ENCODE measurements around the gene MON2. TPM values are rescaled to one million over a fixed set of nuclear protein-coding genes. Genes with fewer than 3 reads are reported as not detected.

MON2 gene
- total and polyA plus RNA-seq, 2 of the 13 experiments (the other 11 are each of a cell fraction or from before 2014, with no cell fraction given), result 10.5 to 24.8 TPM

DNA sequence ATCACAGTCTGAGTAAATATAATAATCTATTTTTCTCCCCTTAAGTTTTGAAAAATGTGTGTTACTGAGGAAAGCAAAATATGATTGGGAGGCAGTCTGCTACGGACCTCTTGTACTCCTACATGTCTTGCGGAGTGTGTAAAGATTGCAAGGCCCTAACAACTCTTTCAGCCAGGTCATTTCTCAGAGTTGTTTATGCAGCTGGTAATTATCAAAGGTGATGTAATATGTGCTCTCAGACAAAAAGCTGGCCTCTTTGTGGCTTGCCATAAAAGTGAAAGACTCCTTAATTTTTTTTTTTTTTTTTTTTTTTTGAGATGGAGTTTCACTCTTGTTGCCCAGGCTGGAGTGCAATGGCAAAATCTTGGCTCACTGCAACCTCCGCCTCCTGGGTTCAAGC is 40.5 kb upstream of the MON2 start:
- Histone ChIP-seq H3K79me2 (ENCODE audit: insufficient read depth, low read length) (no peaks in the 10 kb centered on the region), H4K20me1 (ENCODE audit: insufficient read depth, low read length) (no peaks in the 10 kb centered on the region), H3K36me3 (replicated peaks in 1 of 2; ENCODE audit: control insufficient read depth in 1 of 2, insufficient read depth in 2 of 2, low read length in 2 of 2) (no peaks in the 10 kb centered on the region), H3K4me3 (replicated peaks in 1 of 3; ENCODE audit: insufficient read depth in 1 of 3, low read depth in 2 of 3, low read length in 3 of 3) (no peak overlapping the region), H3K27me3 (ENCODE audit: control insufficient read depth in 1 of 2, insufficient read depth in 2 of 2, low read length in 2 of 2) (no peaks in the 10 kb centered on the region), H3K9me3 (ENCODE audit: low read length) (peaks cover 9% of the 10 kb centered on the region; the same call in 1 of the 2 replicates), H2AFZ (ENCODE audit: low read length) (no peak overlapping the region), H3K4me1 (ENCODE audit: insufficient read depth, low read length) (no peaks in the 10 kb centered on the region), H3K27ac (ENCODE audit: extremely low read length, insufficient read depth, low read length) (no peak overlapping the region), H3K4me2 (ENCODE audit: low read depth, low read length) (no peak overlapping the region), H3K9ac (ENCODE audit: insufficient read depth, low read depth, low read length) (no peak overlapping the region)
- 46% methylated on average over 3 of the region's 3 CpGs for WGBS (ENCODE audit: low lambda C conversion rate)
- CTCF ChIA-PET (ENCODE audit: low intra/inter-chr PET ratio, low total read pairs), result no interaction called here
- intact Hi-C loops (cut with micrococcal nuclease; ENCODE audit: unreplicated experiment) (no loop called here), in situ Hi-C loops (cut with HindIII; ENCODE audit: extremely low pct_ligation_motif_present, low pct_unique_long_range_greater_than_20kb) (no loop called here)
- BruUV-seq (replicated peaks), result no TSS peak
- ATAC-seq (no peak), DNase-seq (ENCODE audit: low spot score) (no peak), FAIRE-seq (no peak)
- TF ChIP-seq ATRX (CRISPR knock-in tag; IDR thresholded peaks at IDR 0.05; ENCODE audit: borderline replicate concordance) (no peak), HCFC1 (IDR thresholded peaks at IDR 0.05; ENCODE audit: low read depth, low read length) (no peak)
- POLR2A ChIA-PET, result no interaction called here

DNA sequence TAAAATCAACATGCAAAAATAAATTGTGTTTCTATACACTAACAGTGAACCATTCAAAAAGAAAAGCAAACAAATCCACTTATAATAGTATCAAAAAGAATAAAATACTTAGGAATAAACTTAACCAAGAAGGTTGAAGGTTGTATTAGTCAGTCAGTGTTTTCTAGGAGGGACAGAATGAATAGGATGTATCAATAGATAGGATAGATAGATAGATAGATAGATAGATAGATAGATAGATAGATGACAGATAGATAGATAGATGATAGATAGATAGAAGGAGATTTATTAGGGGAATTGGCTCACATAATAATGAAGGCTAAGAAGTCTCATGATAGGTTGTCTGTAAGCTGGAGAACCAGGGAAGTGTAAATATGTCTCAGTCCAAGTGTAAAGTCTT is 37.2 kb upstream of the MON2 start:
- H3K79me2 ChIP-seq (ENCODE audit: insufficient read depth, low read length), result no peaks in the 10 kb centered on the region
- ChIA-PET CTCF (ENCODE audit: low intra/inter-chr PET ratio, low total read pairs) (no interaction called here), POLR2A (no interaction called here)
- peaks cover 5% of the 10 kb centered on the region for H3K4me1 ChIP-seq (ENCODE audit: insufficient read depth, low read length)
- no peaks in the 10 kb centered on the region for H3K27me3 ChIP-seq (ENCODE audit: control insufficient read depth in 1 of 2, insufficient read depth in 2 of 2, low read length in 2 of 2)
- H3K36me3 ChIP-seq (replicated peaks in 1 of 2; ENCODE audit: control insufficient read depth in 1 of 2, insufficient read depth in 2 of 2, low read length in 2 of 2), result no peaks in the 10 kb centered on the region
- H3K9me3 ChIP-seq (ENCODE audit: low read length), result peaks cover 9% of the 10 kb centered on the region; the same call in 1 of the 2 replicates
- no peak overlapping the region for H3K9ac ChIP-seq (ENCODE audit: insufficient read depth, low read depth, low read length)
- DNase-seq (ENCODE audit: low spot score), result no peak
- no peak for FAIRE-seq
- BruUV-seq (replicated peaks), result no TSS peak
- TF ChIP-seq, protein P1, sequence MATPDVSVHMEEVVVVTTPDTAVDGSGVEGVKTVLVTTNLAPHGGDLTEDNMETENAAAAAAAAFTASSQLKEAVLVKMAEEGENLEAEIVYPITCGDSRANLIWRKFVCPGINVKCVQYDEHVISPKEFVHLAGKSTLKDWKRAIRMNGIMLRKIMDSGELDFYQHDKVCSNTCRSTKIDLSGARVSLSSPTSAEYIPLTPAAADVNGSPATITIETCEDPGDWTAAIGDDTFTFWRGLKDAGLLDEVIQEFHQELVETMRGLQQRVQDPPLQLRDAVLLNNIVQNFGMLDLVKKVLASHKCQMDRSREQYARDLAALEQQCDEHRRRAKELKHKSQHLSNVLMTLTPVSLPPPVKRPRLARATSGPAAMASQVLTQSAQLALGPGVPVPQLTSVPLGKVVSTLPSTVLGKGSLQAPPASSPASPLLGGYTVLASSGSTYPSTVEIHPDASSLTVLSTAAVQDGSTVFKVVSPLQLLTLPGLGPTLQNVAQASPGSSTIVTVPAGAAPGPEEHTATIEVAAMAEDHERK (CRISPR knock-in tag; IDR thresholded peaks at IDR 0.05; ENCODE audit: low read depth), result no peak
- TF ChIP-seq ZNF614 (CRISPR knock-in tag; IDR thresholded peaks at IDR 0.05; ENCODE audit: borderline replicate concordance), result no peak
- no peak for TF ChIP-seq ZNF224 (CRISPR knock-in tag; IDR thresholded peaks at IDR 0.05)
- no peak overlapping the region for H3K27ac ChIP-seq (ENCODE audit: extremely low read length, insufficient read depth, low read length)
- in situ Hi-C loops (cut with HindIII; ENCODE audit: extremely low pct_ligation_motif_present, low pct_unique_long_range_greater_than_20kb) (no loop called here), intact Hi-C loops (cut with micrococcal nuclease; ENCODE audit: unreplicated experiment) (no loop called here)
- H3K4me3 ChIP-seq (replicated peaks in 1 of 3; ENCODE audit: insufficient read depth in 1 of 3, low read depth in 2 of 3, low read length in 3 of 3), result no peak overlapping the region
- H4K20me1 ChIP-seq (ENCODE audit: insufficient read depth, low read length), result no peaks in the 10 kb centered on the region
- no peak overlapping the region for H2AFZ ChIP-seq (ENCODE audit: low read length)
- H3K4me2 ChIP-seq (ENCODE audit: low read depth, low read length), result no peak overlapping the region
- no peak for ATAC-seq
